NOMO-1 (cell line): ENCODE measurements around the gene ETV3L.

Source experiments
- DNase-seq, 2 experiments: peaks; one replicate each; lab custom pipeline; 2025; ENCODE audit not compliant: unreplicated experiment in 2 of 2; lab: John Stamatoyannopoulos, UW

Gene ETV3L

DNA sequence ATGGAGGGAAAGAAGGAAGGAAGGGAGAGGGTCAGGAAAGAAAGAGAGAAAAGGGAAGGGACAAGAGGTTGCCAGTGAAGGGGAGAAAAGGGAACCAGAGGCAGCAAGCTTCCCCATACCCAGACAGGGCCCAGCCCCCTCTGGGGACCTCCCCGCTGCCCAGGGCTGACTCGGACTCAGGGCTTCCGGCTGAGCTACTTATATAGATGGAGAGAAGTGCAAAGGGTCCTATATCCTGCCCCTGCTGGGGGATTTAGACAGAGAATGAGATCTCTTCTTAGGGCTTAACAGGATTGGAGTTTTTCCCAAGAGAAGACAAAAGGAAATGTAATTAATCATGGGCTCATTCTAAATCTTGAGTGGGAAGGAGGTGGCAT, at the start of gene ETV3L:
Gene ETV3L (minus strand): TSS at position 176 of the 377 bp plus-strand sequence. CDS start 285 bp downstream, outside the sequence.
- peak in 1 of 2 experiments; percentile 52 for DNase-seq

DNA sequence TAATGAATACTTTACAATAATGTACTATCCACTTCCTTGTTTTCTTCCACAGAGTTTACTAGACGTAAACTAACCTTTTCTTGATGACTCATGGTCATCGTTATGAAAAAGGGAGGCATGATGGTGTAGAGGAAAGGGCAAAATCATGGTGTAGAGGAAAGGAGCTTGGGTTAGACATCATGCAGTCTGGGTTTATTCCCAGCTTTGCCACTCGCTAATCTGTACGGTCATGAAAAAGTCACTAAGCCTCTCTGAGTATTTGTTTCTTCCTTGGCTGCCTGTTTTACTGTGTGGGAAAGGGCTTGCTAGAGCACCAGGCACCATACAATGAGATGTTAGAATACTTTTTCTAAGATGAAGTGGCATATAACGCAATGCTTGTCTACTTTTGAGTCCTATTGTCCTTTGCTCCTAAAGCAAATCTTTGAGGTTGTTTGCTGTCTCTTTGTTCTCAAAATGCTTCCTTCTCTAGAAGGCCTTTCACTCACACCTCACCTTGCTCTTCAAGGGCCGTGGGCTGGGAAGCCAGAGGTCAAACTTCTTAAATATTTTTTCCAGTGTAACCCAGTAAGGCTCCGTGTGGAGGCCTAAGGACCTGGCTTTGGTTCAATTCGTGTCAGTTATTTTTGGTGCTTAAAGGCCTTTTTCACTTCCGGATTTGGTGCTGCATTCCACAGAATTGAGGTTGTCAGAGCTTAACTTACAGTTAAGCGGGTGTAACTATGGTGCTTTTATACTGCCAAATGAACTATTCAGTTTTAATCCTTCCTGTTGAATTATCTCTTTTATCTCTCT, 48.5 kb upstream of the ETV3L start:
- DNase-seq, result peak; percentile 78 to 82

DNA sequence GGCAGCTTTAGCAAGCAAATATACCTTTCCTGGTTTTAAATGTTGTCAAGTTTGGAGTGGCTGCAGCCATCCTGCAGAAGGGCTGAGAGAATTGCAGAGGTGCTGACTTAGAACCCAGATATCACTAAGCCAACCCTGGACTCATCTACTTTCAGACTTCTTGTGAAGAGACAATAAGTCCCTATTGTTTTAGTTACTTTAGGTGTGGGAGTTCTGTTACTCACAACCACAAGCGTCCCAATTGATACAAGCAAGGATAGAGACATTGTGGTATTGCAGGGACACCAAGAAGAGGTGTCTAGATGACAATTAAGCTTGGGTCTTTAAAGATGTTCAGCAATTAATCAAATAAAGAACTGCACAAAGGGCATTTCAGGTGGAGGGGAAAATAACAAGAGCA, 47.4 kb upstream of the ETV3L start:
- no peak for DNase-seq

DNA sequence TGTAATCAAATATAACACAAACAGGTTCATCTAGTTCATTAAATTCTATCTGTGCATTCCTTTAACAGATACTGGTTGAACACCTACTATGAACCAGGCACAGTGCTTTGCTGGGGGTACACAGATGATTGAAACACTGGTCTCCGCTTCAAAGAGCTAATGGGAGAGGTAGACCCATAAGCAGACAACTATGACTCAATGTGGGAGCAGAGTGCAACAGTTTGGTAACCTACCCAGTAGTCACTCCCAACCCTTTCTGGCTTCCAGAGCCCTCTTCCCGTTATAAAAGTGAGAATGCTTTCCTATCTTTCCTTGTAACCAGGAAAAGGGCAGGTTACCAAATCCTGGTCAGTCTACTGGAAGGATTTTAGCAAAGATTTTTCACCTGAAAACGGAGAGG, 46.6 kb upstream of the ETV3L start:
- DNase-seq, result no peak

DNA sequence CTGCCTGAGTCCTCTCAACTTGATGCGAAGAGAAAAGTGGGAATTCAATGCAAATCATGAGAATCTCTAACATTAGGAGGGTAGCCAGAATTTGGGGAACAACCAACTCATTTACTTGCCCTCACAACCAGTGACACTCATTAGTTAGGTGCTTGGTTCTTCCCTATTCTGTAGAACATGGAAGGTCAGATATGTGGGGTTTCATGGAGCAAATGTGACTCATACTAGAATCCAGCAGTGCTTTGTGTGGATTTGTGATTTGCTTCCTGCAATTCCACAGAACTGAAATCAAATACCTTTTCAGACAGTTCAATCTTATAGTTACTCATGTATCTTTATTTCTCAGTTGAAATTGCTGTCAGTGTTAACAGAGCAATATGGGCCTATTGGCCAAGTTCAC, 45.5 kb upstream of the ETV3L start:
- no peak for DNase-seq

DNA sequence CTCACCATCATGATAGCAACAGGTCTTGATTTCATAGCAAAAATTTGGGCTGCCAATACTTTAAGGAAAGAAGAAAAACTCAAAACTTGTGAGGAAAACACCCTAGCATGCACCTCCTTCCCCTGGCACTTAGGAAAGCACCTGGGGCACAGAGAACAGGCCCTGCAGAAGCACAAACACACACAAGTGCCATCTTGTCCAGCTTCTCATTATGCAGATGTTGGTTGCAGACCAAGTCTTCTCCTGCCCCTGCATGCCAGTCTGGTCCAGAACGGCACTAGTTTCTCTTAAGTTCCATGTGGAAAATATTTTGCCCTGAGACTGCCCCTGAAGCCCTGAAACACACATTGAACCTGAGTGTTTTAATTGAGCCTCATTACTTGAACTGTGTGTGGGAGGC, 44.9 kb upstream of the ETV3L start:
- DNase-seq, result no peak

DNA sequence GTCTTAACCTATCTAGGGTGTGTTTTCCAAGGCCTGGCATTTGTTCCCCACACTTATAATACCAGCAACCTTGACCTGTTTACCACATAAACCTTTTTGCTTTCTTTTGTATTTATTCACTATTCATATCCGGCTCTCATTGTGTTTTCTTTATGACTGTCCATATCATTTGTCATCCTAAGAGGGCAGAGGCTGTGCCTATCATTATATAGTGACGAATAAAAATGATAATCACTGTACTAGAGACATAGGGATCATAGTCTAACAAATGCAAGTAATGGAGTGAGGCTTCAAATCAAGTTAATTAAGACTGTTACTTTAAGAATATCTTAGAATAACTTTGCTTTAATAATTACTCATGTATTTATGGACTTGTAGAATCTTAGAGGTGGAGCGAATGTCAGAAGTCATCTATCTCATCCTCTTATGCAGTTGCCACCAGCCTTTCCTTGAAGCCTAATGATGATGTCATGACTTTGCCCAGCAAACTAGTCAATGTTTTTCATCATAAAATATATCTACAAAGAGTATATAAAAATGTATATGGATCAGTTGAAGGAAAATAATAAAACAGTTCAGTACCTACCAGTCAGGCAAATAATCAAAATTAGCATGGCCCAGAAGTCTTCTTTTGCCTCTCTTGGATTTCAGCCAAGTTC, 43.3 kb upstream of the ETV3L start:
- DNase-seq, result no peak

DNA sequence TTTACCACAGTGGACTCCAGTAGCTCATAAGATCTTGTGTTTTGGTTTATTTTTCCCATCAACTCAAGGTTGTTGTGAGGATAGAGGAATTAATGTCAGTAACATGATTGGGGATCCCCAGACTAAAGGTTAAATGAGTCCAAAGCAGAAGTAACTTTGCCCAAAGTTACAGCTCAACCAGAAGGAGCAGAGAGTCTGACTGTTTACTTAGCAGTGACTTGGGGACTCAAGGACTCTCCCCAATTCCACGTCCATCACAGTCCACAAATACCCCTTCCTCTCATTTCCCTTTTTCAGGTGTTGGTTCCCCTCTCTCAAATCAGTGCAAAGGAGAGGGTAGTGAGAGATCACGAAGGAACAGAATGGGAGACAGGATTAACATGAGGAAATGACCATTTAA, 42.6 kb upstream of the ETV3L start:
- no peak for DNase-seq

DNA sequence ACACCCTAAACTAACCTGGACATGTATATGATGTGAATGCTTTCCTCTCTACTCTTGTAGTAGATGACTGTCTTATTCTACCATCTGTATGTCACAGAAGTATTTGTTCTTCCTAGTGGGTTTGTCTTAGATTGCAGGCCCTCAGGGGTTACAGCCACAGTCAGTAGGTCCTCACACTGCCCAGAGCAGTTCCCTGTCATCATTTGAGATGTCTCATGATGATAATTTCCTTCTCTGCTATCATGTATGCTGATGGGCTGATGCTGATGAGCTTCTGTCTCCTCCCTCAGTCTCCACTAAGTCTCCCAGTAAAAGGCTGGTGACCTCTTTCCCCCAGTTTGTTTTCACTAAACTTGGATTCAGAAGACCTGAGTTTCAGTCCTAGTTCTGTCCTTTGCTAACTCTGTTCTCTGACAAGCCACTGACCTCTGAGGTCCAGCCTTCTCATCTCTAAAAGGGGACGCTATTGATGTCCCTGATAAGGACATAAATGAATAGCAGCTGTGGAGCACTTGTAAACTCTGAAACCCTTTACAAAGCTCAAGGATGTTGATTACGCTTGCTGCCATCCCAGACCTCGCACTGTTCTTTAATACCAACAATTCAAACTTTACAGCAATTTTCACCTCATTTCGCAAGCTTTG, 41.7 kb upstream of the ETV3L start:
- DNase-seq, result no peak

DNA sequence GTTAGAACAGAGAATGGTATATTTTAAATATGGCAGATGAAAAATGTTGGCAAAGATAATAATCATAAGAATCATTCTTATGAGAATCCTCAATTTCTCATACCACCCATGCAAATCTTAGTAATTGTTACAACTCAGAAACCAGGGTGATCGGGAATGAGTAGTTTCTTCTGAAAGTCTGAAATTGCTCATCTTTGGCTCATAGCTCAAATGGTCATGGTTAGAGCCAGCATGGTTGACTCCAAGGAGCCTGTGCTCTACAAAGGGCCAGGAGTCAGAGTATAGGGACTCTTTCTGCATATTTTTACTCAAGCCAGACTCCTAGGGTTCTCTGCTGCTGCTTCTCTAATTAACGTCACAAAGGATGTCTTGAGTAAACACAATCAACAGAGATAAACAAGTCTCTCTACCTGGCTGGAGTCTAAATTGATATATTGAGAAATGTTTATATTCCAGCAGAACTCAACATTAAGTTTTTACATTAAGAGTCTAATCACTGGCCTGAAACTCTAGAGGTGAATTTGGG, 40.5 kb upstream of the ETV3L start:
- no peak for DNase-seq

DNA sequence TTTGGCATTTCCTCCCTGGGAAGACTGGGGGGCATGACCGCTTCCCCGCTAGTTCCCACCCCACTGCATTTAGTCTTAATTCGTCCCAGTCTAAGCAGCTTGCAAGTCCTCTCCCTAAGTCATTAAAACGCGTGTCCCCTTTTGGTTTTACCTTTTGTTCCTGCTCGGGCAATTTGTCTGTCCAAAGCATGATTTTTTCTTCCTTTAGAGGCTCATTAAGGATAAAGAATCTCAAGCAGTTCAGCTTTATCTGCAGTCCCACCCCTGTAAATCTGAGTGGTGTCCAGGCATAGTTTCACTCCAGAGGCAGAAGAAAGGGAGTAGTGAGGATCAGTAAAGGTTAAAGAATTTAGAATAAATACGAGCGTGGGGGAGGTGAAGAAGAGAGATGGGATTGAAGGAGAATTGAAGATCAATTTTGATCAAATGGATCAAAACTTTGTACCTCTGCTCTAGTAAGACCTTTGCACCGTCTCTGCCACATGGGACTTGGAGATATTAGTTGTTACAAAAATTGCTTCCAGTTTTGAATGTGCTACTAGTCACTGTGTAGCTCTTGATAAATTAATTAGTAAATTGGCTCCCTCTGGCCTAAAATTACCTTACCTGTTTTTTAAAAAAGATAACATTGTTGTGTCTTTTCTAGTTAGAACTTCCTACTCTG, 39.6 kb upstream of the ETV3L start:
- no peak for DNase-seq

DNA sequence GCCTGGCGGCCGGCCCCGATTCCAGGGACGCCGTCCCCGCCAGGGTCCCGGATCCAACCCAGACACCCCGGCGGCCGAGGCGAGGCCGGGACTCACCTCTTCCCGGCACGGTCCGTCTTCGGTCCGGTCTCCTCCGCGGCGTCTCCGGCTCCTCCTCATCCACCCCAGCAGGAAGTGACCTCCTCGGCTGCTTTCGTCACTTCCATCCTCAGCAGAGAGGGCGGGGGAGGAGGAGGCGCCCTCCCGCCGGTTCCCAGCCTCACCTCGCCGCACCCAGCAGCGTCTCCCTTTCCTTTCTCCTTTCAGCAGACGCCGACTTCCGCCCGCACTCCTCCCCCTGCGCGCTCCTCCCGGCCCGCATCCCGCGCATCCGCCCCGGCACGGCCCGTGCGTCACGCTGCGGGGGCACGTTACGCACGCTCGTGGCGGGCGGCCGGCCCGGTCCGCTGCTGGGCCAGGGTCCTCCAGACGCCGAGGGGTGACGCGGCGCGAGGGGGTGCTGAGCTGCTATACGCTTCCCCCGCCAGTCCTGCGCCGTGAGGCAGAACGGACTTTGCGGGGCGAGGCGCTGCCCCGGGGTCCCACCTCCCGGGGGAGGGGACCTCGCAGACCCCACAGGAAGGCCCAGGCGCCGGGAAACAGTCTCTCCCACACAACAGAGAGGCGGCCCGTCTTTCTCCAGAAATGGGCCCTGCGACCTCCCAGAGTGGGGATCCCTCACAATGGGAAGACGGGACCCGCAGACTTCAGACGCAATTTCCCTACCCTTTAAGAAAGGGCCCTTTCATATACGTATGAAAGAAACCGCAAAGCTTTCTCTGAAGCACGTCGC, 38.8 kb upstream of the ETV3L start, which contains the start of gene ETV3:
Gene ETV3 (minus strand): TSS at position 176 of the 832 bp plus-strand sequence. CDS start 2,043 bp downstream, outside the sequence.
- peak; percentile 83 to 86 for DNase-seq

DNA sequence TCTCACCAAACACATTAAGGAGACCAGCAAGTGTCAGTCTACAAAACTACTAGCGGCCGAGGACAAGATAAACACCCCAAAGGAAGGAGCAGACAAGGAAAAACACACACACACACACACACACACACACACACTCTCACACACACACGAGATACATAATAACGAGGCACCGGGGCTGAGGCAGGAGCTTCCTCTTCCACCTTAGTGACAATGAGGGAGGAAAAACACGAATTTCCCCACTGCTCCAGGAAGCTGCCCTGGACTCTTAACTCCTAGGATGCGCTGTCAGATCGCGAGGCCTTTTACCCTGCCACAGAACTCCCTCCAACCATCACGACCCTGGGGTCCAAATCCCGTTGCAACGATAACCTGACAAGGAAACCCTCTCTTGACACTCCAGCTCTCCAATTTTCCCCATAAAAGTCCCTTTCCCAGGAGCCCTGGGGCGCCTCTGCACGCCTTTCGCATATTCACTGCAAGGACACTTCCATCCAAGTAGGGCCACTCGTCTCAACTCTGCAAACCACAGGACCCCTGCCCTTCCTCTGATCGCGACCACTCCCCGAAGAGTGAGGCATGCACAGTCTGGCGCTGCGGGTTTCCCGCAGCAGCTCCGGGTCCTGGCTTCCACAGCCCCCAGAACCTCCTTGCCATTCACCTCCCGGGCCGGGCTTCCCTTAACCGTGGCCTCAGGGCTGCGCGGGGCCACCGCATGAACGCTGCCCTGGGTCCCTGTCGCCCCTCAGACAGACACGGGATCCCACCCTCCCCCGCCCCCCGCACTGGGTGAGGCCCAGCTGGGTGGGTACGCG, 38.0 kb upstream of the ETV3L start:
- DNase-seq, result peak; percentile 35 to 53

DNA sequence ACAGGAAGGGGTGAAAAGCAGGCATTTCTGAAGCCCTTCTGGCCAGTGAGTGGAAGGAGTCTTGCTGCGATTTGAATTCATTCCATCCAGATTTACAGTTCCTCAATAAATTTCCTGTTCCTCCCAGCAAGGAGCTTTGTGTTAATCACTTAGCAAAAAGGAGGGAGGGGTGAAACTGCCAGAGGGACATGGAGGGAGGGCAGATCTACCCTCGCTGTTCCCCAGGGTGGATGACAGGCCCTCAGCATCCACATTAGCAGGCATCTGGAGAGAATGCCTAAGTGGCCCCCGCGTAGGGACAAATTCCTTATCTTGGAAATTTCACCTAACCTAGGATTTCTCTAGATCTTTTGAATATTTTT, 37.4 kb upstream of the ETV3L start:
- no peak for DNase-seq

DNA sequence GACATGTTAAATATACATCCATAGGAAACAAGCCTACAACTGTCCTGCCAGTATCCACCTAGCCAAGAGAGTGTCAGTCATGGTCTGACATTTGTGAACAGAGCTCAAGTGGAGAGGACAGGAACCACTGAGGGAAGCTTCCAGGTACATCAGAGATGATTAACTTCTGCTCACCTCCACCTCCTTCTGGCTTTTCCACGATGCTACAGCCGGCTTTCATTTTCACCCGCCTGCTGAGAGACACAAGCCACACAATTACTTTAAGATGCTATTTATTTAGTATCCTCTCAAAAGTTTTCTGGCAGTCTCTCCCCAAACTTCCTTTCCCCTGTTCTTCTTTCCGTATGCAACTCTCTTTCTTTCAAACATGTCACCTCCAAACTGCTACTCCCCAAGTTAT, 36.5 kb upstream of the ETV3L start:
- no peak for DNase-seq

DNA sequence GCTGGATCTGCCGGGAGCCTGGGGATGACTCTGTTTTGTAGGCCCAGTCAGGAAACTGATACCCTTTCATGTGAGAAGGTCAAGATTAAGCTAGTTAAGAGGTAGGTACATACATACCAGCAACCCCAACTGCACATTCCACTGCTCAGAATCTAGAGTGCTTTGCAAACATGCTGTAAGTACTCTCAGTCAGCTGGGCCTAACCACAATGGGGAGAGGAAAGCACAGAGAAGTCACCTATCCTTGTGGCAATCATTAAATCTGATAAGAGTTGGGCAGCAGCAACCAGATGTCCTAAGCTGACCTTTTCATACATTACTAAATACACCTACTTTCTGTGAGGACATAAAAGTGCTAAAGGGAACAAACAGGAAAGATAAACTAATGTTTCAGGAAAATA, 36.0 kb upstream of the ETV3L start:
- DNase-seq, result no peak

DNA sequence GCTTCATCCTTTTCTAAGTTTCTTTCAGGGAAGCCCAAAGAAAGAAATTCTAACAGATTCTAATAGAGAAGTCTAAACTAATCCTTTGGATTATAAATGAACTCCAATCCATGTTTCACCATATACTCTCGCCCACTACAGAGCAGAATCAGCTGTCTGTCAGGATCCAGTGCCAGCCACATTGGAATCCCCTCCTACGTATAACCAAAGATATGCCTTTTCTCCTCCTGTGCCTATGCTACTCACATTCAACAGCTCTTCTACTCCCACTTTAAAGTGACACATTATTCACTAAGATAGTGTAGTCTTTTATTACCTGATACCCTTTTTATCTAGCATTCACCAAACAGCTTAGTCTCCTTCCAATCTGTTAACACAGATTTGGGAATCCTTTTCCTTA, 35.5 kb upstream of the ETV3L start:
- DNase-seq, result no peak

DNA sequence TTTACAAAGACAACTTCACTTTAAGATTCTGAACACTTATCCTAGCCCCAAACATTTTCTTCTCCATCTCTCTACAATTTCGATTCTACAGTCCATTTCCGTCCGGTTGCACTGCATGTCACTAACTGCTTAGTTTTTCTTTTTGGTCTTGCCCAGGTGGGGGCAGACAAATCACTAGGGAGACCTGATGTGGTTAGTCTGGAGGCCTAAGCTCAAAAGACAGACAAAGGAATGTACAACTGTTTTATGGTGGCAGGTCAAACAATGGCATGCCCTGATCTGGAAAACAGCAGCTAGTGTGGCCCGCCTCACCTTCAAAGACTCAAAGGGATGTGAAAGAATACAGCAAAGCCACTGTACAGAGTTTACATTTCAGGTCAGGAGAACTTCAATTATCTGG, 34.8 kb upstream of the ETV3L start:
- DNase-seq, result no peak

DNA sequence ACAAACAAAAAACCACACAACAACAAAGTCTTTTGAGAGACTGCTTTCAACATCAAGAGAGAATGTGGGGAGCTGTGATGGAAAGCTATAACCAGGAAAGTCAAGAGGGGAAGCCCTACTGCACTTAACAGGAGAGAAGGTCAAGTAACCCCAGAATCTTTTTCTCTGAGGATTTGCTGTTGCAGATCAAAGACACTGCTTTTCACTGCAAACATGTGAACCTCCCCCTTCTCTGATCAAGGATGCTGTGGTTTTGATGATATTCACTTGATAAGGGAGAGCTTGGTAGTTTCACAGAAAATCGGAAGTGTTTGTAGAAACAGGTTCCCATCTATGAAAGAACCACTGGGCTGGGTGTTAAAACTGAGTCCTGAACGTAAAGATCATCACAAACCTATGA, 33.8 kb upstream of the ETV3L start:
- no peak for DNase-seq
